Fibroblast of lung (primary cell): ENCODE measurements around the gene POLR2B. TPM values are rescaled to one million over a fixed set of nuclear protein-coding genes. Genes with fewer than 3 reads are reported as not detected.

Experiments
- DNase-seq, 2 donors: peaks; one replicate each; pipeline versions ENCODE4 v3.0.0 to v3.0.0-alpha.2; 2010; ENCODE audit warnings: low read depth in 2 of 2
- H2AFZ ChIP-seq: 2 replicates; pipeline ENCODE4 v1.5.1; 2012; ENCODE audit warnings: low read length, control low read depth, inconsistent platforms
- H3K27ac ChIP-seq: 2 replicates; pipeline ENCODE4 v1.5.1; 2011; ENCODE audit warnings: low read length, control low read depth; ENCODE audit not compliant: insufficient read depth
- H3K27me3 ChIP-seq: 2 replicates; pipeline ENCODE4 v1.5.1; 2011; ENCODE audit warnings: mild to moderate bottlenecking, low read length; ENCODE audit not compliant: control insufficient read depth, insufficient read depth
- H3K36me3 ChIP-seq: 2 replicates; pipeline ENCODE4 v1.5.1; 2011; ENCODE audit warnings: low read length; ENCODE audit not compliant: control insufficient read depth, insufficient read depth
- H3K4me1 ChIP-seq: 2 replicates; pipeline ENCODE4 v1.5.1; 2011; ENCODE audit warnings: low read length; ENCODE audit not compliant: control insufficient read depth, insufficient read depth; ENCODE audit errors: extremely low read depth
- H3K4me2 ChIP-seq: 2 replicates; pipeline ENCODE4 v1.5.1; 2011; ENCODE audit warnings: low read length, control low read depth; ENCODE audit not compliant: insufficient read depth; ENCODE audit errors: extremely low read depth
- H3K4me3 ChIP-seq, 4 experiments: fragments of 200-600 bp in 1 of 4; sonication (generic) in 1 of 4; replicated peaks in 1 of 4; 2 replicates each; pipeline ENCODE4 v1.5.1; 2011 to 2016; ENCODE audit warnings: low read length in 4 of 4, low read depth in 3 of 4, mild to moderate bottlenecking in 3 of 4, control low read depth in 2 of 4, inconsistent platforms in 1 of 4, mixed read lengths in 1 of 4; ENCODE audit not compliant: insufficient read depth in 1 of 4; ENCODE audit errors: control extremely low read depth in 1 of 4
- H3K79me2 ChIP-seq: 2 replicates; pipeline ENCODE4 v1.5.1; 2012; ENCODE audit warnings: mild to moderate bottlenecking, low read length, inconsistent platforms; ENCODE audit not compliant: control insufficient read depth, insufficient read depth
- H3K9ac ChIP-seq: 2 replicates; pipeline ENCODE4 v1.5.1; 2011; ENCODE audit warnings: mild to moderate bottlenecking, low read length, control low read depth; ENCODE audit not compliant: insufficient read depth
- H3K9me3 ChIP-seq: 2 replicates; pipeline ENCODE4 v1.5.1; 2012; ENCODE audit warnings: low read depth, low read length; ENCODE audit not compliant: control insufficient read depth, insufficient read depth
- H4K20me1 ChIP-seq: 2 replicates; pipeline ENCODE4 v1.5.1; 2011; ENCODE audit warnings: low read length; ENCODE audit not compliant: control insufficient read depth, insufficient read depth; ENCODE audit errors: extremely low read depth
- EZH2 ChIP-seq: IDR thresholded peaks from 2 replicates; pipeline ENCODE4 v1.5.1; 2012; ENCODE audit warnings: low read length, control low read depth, mild to moderate bottlenecking; ENCODE audit errors: missing control alignments
- polyA minus RNA-seq: library from RNA; depleted of rRNA, polyadenylated mRNA; stranded (reverse); fragments of >200 nt; gene quantifications from 2 replicates; pipeline ENCODE4 v1.2.3, GENCODE V29; 2011; ENCODE audit warnings: low replicate concordance
- polyA plus RNA-seq, 2 donors: library from polyadenylated mRNA; depleted of rRNA in 1 of 2; stranded (reverse) in 1 of 2; unstranded in 1 of 2; fragments of >200 nt; gene quantifications; 2 replicates each; pipeline ENCODE4 v1.2.1, GENCODE V29; 2011 to 2012; ENCODE audit warnings: missing spikeins in 1 of 2
- total RNA-seq: library from RNA; depleted of rRNA; stranded (reverse); fragments of >200 nt; gene quantifications from 2 replicates; pipeline ENCODE4 v1.2.1, GENCODE V29; 2014
- TF ChIP-seq, protein P1 (sequence below), 2 donors: IDR thresholded peaks in 1 of 2; conservative IDR thresholded peaks in 1 of 2; 1 replicate in 1 of 2; 2 replicates in 1 of 2; pipeline ENCODE4 v1.5.1; 2011 to 2012; ENCODE audit warnings: low read length in 2 of 2, control low read depth in 1 of 2, inconsistent platforms in 1 of 2, low read depth in 1 of 2, mild to moderate bottlenecking in 1 of 2

POLR2B gene
- 105 and 109 TPM in 2 replicates for total RNA-seq
- polyA plus RNA-seq, result 103 and 104 TPM in 2 replicates
- 64.9 and 81.0 TPM in 2 replicates for polyA plus RNA-seq (2012)
- polyA minus RNA-seq, result 20.5 and 21.6 TPM in 2 replicates

DNA sequence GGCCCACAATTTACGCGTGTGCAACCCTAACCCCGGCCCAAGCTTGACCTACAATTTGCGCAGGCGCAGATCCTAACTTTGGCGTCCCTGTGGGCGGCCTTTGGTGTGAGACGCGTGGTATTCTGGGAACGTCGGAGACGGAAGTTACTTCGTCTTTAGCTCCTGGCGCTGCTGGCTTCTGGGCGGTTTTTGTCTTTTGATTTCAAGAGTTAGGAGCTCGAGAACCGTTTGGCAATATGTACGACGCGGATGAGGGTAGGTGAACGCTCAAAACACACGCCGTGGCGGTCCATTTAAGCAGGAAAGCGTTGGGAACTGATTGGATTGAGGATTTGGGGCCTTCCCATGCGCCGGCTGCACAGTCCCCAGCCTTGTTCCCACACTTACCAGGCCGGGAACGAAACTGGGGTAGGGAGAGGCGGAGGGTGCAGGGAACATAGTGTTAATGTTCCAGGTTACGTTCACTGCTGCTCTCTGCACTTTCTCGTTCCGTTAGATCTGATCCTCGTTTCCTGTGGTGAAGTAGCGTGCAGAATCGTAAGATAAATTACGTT is at the start of gene POLR2B:
TSS of gene POLR2B (plus strand) at position 147 of the 554 bp plus-strand sequence. CDS start at position 237, 90 bp downstream.
- peak within 1 kb of the TSS; percentile 98 for H3K27ac ChIP-seq
- H3K9ac ChIP-seq, result peak within 1 kb of the TSS; percentile 87
- no peak for TF ChIP-seq EZH2
- TF ChIP-seq, protein P1, sequence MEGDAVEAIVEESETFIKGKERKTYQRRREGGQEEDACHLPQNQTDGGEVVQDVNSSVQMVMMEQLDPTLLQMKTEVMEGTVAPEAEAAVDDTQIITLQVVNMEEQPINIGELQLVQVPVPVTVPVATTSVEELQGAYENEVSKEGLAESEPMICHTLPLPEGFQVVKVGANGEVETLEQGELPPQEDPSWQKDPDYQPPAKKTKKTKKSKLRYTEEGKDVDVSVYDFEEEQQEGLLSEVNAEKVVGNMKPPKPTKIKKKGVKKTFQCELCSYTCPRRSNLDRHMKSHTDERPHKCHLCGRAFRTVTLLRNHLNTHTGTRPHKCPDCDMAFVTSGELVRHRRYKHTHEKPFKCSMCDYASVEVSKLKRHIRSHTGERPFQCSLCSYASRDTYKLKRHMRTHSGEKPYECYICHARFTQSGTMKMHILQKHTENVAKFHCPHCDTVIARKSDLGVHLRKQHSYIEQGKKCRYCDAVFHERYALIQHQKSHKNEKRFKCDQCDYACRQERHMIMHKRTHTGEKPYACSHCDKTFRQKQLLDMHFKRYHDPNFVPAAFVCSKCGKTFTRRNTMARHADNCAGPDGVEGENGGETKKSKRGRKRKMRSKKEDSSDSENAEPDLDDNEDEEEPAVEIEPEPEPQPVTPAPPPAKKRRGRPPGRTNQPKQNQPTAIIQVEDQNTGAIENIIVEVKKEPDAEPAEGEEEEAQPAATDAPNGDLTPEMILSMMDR (conservative IDR thresholded peaks at IDR 0.05 in 1 of 2, IDR thresholded peaks at IDR 0.05 in 1 of 2; ENCODE audit: low read depth in 1 of 2, low read length in 2 of 2), result no peak
- no peaks in the 10 kb centered on the region for H3K27me3 ChIP-seq
- peak; percentile 87 to 96 for DNase-seq
- no peaks in the 10 kb centered on the region for H4K20me1 ChIP-seq
- no peaks in the 10 kb centered on the region for H3K9me3 ChIP-seq
- H3K4me1 ChIP-seq, result peaks cover 5% of the 10 kb centered on the region
- H3K36me3 ChIP-seq, result peaks cover 3% of the 10 kb centered on the region
- peak within 1 kb of the TSS; percentile 49 to 99 (median 98) for H3K4me3 ChIP-seq
- H2AFZ ChIP-seq, result peak within 1 kb of the TSS; percentile 99
- H3K79me2 ChIP-seq, result peaks cover 74% of the 10 kb centered on the region
- H3K4me2 ChIP-seq, result peak within 1 kb of the TSS; percentile 79

DNA sequence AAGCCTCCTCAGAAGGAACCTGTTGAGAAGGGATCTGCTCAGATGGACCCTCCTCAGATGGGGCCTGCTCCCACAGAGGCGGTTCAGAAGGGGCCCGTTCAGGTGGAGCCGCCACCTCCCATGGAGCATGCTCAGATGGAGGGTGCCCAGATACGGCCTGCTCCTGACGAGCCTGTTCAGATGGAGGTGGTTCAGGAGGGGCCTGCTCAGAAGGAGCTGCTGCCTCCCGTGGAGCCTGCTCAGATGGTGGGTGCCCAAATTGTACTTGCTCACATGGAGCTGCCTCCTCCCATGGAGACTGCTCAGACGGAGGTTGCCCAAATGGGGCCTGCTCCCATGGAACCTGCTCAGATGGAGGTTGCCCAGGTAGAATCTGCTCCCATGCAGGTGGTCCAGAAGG is 48.1 kb upstream of the POLR2B start:
- TF ChIP-seq, protein P1 (conservative IDR thresholded peaks at IDR 0.05 in 1 of 2, IDR thresholded peaks at IDR 0.05 in 1 of 2; ENCODE audit: low read depth in 1 of 2, low read length in 2 of 2), result no peak
- no peak for TF ChIP-seq EZH2
- H3K9ac ChIP-seq, result no peak overlapping the region
- H3K27ac ChIP-seq, result no peak overlapping the region
- no peaks in the 10 kb centered on the region for H3K9me3 ChIP-seq
- no peak overlapping the region for H3K4me3 ChIP-seq
- H3K4me2 ChIP-seq, result no peak overlapping the region
- H4K20me1 ChIP-seq, result no peaks in the 10 kb centered on the region
- H2AFZ ChIP-seq, result no peak overlapping the region
- H3K36me3 ChIP-seq, result peaks cover 4% of the 10 kb centered on the region
- no peak for DNase-seq
- H3K27me3 ChIP-seq, result no peaks in the 10 kb centered on the region
- no peaks in the 10 kb centered on the region for H3K4me1 ChIP-seq
- no peaks in the 10 kb centered on the region for H3K79me2 ChIP-seq

DNA sequence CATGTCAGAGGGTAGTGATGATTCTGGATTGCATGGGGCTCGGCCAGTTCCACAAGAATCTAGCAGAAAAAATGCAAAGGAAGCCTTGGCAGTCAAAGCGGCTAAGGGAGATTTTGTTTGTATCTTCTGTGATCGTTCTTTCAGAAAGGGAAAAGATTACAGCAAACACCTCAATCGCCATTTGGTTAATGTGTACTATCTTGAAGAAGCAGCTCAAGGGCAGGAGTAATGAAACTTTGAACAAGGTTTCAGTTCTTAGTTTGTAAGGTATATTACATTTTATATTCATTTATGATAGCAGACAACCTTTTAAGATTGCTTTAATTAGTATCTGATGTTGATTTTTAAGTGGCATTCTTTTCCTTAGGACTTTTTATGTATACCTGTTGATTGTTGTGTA is 46.8 kb upstream of the POLR2B start:
- DNase-seq, result no peak
- Histone ChIP-seq H3K9me3 (no peaks in the 10 kb centered on the region), H3K9ac (no peak overlapping the region), H2AFZ (no peak overlapping the region), H3K4me3 (no peak overlapping the region), H3K36me3 (peaks cover 4% of the 10 kb centered on the region), H4K20me1 (no peaks in the 10 kb centered on the region), H3K4me2 (no peak overlapping the region), H3K27ac (no peak overlapping the region), H3K4me1 (no peaks in the 10 kb centered on the region), H3K27me3 (no peaks in the 10 kb centered on the region), H3K79me2 (no peaks in the 10 kb centered on the region)
- no peak for TF ChIP-seq EZH2
- TF ChIP-seq, protein P1 (conservative IDR thresholded peaks at IDR 0.05 in 1 of 2, IDR thresholded peaks at IDR 0.05 in 1 of 2; ENCODE audit: low read depth in 1 of 2, low read length in 2 of 2), result no peak
